Measurements from ENCODE around the gene WASL. TPM values are rescaled to one million over a fixed set of nuclear protein-coding genes. Genes with fewer than 3 reads are reported as not detected.
"Not testable (repeated sequence)": the region's sequence is repeated elsewhere in the genome, so short reads cannot be mapped to it uniquely, and the experiment has no call there.

WASL gene
- total RNA-seq, 1 experiment from 2014 or later: 19.7 TPM

DNA sequence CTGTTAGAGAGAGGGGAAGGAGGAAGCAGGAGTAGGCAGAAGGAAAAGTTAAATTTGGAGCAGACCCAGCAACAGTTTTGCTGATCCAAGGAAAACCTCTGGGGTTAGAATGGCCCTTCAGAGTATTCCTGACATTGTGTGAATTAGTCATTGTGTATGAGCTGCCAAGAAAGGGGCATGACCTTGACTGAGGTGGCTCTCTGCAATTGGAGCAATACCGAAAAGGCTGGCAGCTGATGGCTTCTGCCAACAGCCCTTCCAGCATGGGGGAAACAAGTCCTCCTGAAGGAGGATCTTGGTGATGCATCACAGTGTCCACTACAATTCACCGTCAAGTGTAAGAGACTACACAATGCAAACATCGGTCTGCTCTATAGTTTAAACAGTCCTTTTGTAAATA is 20.6 kb upstream of the WASL start:
- DNase-seq (ENCODE audit: low read depth): peak; percentile 94

DNA sequence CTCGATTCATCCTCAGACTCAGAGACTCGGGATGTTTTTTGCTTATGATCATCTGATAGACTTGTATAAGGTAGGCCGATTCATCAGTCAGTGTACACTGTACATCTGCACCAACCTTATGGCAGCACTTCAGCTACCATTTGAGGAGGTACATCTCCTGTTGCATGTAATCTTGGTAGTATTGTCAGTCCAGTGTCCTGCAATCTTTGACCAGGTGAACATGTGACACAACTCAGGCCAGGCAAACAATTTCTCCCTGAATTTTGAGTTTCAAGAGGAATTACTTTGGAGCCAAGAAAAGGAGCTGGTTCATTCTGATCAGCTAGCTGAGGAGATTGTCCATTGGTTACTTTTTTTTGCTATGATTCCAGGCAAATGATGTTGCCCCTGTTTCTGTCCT is 19.7 kb upstream of the WASL start:
- no peak for DNase-seq (ENCODE audit: low read depth)

DNA sequence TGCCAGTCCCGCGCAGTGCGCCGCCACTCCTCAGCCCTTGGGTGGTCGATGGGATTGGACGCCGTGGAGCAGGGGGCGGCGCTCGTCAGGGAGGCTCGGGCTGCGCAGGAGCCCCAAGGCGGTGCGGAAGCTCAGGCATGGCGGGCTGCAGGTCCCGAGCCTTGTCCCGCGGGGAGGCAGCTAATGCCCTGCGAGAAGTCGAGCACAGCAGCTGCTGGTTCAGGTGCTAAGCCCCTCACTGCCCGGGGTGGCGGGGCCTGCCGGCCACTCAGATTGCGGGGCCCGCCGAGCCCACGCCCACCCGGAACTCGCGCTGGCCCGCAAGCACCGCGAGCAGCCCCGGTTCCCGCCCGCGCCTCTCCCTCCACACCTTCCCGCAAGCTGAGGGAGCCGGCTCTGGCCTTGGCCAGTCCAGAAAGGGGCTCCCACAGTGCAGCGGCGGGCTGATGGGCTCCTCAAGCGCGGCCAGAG is 14.4 kb upstream of the WASL start:
- DNase-seq (ENCODE audit: low read depth): no peak

DNA sequence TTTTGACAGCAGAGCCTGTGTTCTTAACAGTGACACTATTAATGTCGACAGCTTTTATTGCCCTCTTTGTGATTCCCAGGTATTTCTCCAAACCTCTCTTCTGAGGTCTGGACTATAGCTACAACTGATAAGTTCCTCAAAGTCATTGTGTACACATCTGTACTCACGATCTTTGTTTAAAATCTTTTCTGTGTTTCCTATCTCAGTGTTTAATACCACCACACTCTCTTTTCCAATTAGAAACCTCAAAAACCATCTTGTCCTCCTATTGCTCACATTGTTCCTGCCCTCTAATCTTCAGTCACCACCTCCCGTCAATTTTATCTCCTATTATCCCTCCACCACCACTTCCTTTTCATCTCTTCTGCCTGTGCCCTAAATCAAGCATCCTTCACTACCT is 12.9 kb upstream of the WASL start:
- no peak for DNase-seq (ENCODE audit: low read depth)

DNA sequence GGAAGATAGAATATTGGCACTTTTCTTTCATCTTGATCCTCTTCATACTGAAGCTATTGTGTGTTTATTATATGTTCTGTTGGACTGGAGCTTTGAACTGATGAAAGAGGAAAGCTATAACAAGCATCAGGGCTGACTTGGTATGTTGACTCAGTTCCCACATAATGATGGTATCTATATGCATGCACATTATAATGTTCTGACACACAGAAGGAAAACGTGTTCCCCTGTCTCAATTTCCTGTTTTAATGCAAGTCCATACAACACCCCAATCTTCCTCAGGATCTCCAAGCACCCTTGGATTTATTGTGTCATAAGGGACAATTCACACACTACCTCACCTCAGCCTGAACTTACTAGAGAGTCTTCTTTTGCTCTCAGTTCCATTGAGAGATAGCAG is 8.3 kb upstream of the WASL start:
- no peak for DNase-seq (ENCODE audit: low read depth)

DNA sequence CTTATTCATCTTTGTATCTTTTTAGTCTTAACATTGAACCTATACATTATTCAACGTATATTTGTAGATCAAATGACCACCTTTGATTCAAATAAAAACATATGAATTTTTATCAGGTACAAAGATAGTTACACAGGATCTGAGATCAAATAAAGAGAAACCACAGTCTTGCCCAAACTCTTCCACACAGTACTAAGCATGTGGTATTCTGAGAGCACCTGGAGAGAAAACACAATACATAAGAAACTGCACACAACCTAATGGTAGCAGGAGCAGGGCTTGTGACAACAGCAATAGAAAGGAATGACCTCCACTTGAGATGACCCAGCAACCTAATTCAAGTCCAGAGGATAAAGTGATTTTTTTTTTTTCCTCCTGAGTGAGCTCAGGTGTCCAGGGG is 6.5 kb upstream of the WASL start:
- no peak for DNase-seq (ENCODE audit: low read depth)

DNA sequence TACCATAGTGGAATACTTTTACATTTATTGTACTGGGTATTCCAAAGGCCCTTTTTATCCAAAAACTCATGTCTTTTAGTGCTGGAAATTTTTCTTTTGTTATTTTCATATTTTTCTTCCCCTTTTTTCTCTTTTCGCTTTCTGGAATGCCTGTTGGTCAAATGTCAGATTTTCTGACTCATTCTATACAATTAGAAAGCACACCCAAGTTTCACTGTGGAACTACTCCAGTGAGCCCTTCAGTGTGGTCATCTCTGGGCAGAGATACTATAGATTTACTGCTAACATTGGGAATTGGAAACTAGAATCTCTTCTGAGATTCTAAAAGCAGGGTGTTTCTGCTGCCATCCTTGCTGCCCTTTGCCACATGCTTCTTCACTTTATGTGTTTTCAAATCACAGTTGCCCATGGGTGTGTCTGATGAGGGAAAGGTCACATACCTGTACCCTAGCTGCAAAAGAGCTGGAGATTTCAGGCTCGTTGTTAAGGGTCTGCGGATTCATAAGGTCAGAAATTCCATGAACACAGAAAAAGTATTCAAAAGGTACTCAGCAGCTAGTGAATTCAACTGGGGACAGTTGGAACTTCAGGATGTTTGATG is 5.6 kb upstream of the WASL start:
- DNase-seq (ENCODE audit: low read depth): no peak

DNA sequence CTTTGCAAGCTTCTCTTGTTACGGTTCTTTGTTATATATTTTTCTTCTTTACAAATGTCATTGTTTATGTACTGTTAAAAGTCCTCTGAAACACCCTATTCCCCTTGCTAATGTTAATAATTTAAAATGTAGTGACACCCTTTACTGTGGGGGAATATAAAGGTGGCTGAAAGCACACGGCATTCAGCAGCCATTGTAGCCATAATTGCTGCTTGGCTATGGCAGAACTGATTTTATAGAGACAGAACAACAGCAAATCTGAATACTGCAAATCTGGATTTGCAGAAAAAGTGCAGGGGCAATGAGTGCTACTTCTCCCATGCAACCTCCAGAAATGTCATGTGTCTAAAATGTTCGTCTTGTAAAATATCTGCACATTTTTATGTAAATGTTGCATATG is 3.7 kb upstream of the WASL start:
- DNase-seq (ENCODE audit: low read depth): no peak

DNA sequence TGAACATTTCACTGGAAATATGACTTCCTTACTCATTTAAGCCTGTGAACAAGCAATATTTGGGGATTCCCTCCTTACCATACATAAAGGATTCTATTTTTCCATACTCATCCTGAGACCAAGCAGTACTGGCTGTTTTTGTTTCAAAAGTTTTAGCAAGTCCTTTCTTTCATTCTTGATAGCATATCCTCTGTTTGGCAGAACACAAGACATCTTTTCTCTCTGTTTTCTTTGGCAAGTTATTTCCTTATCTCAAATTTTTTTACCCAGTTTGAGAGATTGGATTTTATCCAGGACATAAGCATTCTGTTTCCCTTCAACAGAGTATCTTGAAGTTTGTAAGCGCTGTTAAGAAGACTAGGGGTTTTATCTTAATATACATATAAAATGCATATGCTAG is 3.0 kb upstream of the WASL start:
- no peak for DNase-seq (ENCODE audit: low read depth)

DNA sequence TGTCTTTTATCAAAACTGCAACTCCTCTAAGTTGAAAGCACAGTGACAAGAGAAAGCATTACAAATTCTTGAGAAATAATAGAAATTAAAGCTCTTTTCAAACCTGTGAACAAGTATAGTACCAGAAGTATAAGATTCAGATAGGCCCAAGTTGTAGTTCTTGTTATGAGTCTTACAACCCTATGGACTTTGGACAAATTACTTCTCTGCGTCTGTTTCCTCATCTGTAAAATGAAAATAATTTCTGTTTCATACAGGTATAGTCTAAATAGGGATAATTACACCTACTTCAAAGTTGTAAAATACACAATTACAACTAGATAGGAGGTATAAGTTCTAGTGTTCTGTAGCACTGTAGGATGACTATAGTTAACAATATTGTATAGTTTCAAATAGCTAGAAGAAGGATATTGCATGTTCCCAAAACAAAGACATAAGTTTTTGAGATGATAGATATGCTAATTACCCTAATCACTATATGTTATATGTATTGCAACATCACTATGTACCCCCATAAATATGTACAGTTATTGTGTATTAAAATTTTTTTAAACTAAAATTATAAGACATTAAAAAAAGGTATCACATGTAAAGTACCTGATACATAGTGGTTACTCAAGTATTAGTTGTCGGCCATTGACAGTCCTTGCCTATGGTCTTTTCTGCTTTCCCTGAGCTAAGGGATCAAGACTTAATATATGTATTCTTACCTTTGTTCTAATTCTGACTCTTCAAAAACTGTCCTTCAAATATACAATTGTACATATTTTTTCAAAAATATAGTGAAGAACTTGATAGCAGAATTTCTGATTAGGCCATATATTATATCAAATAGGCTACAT is 1.8 kb upstream of the WASL start:
- no peak for DNase-seq (ENCODE audit: low read depth)

DNA sequence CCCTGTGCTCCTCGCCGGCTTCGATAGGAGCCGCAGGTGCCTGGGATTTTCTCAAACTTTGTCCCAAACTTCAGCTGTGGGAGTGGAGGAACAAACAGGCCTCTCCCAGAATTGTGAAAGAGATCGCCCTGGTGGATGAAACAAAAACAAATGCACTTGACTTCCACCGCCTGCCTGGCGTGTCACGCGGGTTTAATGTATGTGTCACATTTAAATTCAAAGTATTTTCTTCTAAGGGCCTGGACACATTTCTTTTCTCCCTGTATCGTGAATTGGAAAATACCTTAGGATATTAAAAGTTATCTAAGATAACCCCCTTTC is 694 bp upstream of the WASL start:
- DNase-seq (ENCODE audit: low read depth): no peak

DNA sequence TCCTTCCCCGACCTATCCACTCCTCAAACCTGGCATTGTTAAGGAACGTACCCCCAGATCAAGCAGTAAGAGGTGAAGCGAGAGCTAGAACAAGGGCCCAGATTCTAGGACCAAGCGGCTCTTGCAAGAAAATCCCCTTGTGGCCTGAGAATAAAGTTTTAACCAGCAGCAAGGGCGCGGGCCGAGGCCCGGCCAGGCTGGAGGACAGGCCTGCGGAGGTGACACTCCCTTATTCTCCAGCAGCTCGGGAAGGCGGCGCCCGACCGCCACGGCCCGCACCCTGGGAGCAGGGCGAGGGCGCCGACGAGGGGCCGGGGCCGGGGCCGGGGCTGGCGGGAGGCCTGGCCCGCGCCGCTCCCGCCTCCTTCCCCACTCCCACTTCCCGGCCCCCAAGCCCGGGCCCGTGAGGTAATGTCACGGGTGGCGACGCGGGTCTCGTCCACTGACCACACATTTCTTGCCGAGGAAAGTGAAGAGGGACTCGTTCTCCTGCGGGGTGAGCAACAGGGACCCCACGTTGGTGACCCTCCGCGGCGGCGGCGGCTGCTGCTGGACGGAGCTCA is 551 bp downstream of the WASL start:
- peak; percentile 57 for DNase-seq (ENCODE audit: low read depth)

DNA sequence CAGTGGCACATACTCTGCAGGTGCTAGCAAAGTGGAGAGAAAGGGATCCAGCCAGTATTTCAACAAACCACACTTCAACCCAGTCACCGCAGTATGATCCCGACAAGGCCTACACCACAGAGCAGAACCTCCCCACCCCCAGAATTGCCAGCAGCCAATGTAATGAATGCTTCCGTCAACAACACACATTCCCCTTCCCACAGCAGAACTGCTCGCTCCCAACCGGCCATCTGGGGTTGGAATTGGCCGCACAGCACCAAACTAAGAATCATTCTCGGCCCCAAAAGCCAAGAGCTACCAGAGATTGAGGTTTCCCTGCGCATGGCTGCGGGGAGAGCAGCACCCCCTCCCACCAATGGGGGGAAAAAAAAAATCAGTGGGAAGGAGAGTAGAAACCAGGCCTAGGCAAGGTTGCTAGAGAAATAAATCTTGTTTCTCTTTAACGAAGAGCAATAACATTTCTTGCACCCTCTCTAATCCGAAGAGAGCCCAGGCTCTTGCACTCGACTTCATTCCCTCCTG is 1.1 kb downstream of the WASL start:
- peak; percentile 87 for DNase-seq (ENCODE audit: low read depth)

DNA sequence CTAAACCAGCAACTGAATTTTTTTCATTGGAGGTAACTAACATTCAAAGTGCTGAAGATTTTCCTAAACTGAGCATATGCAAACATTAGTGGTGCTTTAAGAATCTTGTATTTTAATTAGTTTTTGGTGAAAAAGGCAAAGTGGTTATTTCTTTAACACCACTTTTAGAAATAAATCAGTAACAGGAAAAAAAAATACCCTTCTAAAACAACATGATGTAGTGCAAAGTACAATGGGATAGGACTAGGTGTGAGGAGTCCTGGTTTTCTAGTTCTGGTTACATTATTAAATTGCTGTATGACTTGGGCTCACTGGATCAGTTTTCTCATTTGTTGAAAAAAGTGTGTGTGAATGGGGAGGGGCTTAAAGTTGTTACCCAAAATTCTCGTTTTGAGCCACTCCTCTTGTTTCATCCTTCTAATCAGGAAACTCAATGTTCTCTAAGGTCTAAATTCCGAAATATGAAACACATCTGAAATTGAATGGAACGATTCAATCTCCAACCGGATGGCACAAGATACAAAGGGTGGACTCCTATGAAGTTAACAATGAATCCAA is 1.8 kb downstream of the WASL start:
- no peak for DNase-seq (ENCODE audit: low read depth)

DNA sequence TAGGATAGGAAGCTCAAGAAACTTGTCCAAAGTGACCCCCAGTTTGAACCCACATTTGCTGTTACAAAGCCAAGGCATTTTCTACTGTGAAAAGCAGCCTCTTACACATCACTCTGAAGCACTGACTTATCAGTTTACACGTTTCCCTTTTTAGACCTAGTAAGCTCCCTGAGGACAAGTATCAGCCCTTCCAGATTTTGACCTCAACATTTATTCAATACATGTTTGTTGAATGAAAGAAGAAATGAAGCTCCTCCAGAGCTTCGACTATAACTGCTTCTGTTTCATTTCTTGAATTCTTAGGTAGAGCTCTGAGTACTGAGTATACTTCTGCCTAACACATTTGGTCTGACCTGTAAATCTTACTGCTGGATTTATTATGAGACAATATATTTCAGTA is 2.7 kb downstream of the WASL start:
- no peak for DNase-seq (ENCODE audit: low read depth)

DNA sequence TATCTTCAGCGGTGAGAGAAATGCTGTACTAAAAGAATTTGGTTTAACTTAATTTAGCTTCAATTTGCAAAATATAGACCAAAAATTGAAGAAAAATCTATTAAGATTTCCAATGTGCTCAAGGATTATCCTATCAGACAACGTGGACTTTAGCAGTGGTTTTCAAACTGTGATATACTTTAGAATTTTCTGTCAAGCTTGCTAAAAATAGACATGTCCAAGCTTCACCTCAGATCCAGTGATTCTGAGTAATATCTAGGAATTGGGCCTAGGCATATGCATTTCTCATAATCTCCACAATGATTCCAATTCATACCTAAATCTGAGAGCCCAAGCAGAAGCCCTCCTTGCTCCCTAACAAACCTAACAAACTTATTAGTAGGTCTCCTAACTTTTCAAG is 3.4 kb downstream of the WASL start:
- DNase-seq (ENCODE audit: low read depth): no peak

DNA sequence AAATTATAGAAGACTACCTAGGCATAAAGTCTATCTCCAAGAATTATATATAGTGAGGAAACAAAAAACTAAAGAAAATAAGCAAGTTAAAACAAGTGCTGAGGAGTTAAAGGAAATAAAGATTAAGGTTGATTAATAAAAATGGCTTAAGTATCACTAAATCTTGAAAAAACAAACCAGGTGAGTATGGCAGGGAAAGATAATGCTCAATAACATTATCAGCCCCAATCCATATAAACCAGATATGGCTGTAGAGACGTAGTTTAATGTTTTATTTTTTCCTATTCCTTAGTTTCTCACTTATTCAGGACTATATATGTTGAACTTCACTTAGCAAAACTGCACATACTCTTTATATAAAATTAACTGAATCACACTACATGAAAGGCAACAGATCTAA is 4.4 kb downstream of the WASL start:
- no peak for DNase-seq (ENCODE audit: low read depth)

DNA sequence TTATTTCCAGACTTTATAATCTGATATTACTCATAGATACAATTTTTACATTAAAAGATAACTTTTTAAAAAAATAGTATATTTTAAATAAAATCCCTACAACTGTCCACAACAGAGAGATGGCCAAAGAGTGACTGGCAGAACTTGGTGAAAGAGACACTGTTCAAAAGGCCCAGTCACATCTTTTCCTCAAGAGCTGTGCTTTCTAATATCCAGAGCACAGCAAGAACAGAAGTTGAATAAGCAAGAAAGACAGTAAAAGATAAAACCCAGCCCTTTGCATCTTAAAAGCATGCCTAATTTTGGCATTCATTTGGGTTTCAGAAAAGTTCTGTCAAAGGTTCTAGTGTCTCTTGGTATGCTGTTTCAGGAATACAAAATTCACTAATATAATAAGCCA is 6.9 kb downstream of the WASL start:
- DNase-seq (ENCODE audit: low read depth): no peak

DNA sequence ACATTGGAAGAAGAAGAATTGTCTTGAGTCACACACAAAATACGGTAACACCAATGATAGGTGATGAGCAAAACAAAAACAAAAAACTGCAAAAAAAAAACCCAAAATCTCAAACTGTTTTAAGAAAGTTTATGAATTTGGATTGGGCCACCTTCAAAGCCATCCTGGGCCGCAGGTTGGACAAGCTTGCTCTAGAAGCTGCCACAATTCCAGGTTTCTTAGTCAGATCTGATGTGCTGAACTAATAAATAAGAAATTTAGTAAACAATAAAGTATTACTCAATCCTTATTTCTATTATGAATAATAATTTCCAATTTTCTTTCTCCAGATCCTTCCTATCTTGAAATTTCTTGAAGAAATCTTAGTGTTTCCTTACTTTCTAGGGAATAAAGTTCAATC is 10.0 kb downstream of the WASL start:
- DNase-seq (ENCODE audit: low read depth): no peak

DNA sequence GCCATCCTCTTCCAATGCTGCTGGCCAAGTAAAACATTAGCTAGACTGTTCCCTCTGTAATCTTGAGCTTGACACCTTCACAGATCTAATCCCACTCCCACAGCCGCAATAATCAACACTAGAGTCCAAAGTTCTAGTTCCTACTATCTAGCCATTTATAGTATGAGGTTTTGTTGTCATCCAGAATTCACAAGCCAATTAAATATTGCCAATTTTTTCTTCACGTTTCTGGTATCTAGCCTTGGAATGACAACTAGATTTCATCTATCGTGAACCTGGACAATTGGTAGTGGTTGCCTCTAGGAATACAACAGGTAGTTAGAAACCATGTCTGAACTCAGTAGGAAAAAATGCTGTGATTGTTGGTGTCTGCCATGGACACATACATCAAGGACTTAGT is 10.4 kb downstream of the WASL start:
- DNase-seq (ENCODE audit: low read depth): no peak

DNA sequence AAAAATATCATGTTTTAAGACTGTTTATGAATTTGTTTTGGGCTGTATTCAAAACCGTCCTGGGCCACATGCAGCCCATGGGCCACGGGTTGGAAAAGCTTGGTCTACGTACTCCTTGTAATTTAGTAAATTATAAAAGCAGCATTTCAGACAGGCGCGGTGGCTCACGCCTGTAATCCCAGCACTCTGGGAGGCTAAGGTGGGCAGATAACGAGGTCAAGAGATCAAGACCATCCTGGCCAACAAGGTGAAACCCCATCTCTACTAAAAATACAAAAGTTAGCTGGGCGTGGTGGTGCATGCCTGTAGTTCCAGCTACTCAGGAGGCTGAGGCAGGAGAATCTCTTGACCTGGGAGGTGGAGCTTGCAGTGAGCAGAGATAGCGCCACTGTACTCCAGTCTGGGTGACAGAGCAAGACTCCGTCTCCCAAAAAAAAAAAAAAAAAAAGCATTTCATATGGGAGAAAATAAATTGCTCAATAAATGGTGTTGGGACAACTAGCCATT is 11.6 kb downstream of the WASL start:
- DNase-seq (ENCODE audit: low read depth): not testable (repeated sequence)

DNA sequence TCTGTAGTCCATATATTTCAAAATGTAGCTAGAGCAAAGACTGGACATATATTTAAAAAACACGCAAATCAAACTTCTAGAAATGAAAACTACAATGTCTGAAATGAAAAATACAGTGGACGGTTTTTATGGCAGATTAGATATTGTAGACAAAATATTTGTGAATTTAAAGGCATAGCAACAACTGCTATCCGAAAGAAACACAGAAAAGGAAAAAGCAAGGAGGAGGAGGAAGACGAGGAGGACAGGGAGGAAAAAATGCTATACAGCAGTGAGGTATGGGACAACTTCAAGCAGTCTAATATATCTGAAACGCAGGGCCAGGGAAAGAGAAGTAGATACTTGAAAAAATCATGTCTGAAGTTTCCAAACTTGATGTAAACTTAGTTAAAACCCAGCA is 13.3 kb downstream of the WASL start:
- no peak for DNase-seq (ENCODE audit: low read depth)

DNA sequence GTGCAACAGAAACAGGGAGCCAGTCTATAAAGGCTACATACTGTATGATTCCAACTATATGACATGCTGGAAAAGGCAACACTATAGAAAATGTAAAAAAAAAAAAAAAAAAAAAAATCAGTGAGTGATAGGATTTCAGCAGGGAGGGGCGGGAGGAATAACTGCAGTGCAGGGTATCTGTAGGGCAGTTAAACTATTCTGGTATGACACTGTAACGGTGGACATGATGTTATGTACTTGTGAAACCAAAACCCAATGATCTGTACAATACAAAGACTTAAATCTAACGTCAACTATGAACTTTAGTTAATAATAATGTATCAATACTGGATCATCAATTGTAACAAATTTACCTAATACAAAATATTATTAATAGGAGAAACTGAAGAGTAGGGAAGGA is 14.3 kb downstream of the WASL start:
- no peak for DNase-seq (ENCODE audit: low read depth)

Data from M059J (cell line).